IPS-18c (cell line): ENCODE data around the gene PPFIA2.

Source experiments
- H3K4me3 ChIP-seq: 2 replicates; pipeline ENCODE4 v1.7.0; 2013; ENCODE audit warnings: low read depth, mild to moderate bottlenecking, low read length, moderate library complexity; ENCODE audit not compliant: insufficient read depth
- H3K9me3 ChIP-seq: one replicate; pipeline ENCODE4 v1.6.1; 2013; ENCODE audit warnings: mild to moderate bottlenecking, low read length, moderate library complexity; ENCODE audit not compliant: control insufficient read depth, insufficient read depth

Gene PPFIA2

DNA sequence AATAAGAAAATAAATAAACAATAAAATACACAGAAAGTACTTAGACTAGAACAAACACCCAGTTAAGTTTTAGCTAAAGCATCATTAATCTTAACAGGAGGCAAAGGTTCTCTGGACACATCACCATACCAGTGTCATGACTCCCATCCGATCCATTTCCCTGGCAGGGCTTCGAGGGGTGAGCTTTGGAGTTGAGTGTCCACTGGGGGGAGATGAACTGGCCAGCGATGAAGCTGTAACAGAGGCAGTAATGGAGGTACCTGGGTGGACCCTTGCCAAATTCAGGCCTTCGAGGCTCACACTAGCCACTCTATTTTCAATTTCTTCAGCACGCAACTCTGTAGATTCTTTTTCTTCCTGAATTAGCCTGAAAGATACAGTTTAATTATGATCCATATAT is 411.7 kb downstream of the PPFIA2 start:
- no peak overlapping the region for H3K4me3 ChIP-seq
- no peaks in the 10 kb centered on the region for H3K9me3 ChIP-seq

DNA sequence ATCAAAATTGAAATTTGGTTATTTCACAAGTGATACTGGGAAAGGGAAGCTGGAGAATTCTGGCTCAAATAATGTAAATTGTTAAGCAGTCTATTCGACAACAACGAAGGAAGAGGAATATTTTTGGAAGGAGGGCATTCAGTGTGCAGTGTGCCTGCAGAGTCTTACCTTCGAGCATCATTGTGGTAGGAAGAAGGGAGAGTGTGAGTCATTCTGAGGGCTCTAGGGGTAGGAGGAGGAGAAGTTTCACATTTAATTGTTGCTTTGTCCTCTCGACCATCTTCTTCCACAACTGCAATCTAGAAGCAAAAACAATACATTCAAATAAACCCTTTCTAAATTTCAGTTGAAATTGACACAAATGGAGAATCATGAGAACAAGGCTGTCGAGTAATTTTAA is 418.2 kb downstream of the PPFIA2 start:
- H3K4me3 ChIP-seq = no peak overlapping the region

DNA sequence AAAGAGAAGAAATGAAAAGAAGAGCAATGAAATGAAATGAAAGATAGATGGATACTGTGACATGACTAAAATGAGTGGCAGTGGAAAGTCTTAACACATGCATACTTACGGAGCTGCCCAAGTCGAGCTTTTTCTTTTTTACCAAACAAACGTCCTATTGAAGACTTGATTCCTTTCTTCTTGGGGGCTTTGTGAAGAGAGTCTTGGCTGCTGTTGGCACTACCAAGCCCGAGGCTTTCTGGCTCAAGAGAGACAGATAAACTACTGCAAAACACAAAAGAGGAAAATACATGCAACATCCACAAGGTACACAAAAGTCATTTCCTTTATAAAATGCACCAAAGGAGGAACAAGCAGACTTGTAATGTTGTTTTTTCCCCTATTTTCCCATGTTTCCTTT is 420.1 kb downstream of the PPFIA2 start:
- Histone ChIP-seq H3K4me3 (no peak overlapping the region), H3K9me3 (no peaks in the 10 kb centered on the region)

More for the DNA sequence above, 418.2 kb downstream of the PPFIA2 start:
- no peaks in the 10 kb centered on the region for H3K9me3 ChIP-seq

DNA sequence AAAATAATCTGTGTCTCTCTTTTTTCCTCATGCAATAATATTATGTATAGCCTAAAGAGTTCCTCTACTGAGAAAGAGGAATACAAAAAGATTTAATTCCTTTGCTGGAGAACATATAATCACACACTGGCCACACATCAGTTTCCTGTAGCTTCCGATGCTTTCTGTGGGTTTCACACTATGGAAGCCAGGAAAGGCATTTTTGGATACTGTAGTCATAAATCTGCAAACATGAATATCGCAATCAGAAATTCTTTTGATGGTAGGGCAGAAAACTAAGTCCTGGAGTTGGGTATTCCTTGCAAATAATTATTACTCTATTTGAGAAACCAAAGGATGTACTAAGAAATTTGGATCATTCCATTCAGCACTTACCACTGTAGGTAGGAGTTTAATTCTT is 421.3 kb downstream of the PPFIA2 start:
- Histone ChIP-seq H3K4me3 (no peak overlapping the region), H3K9me3 (no peaks in the 10 kb centered on the region)

DNA sequence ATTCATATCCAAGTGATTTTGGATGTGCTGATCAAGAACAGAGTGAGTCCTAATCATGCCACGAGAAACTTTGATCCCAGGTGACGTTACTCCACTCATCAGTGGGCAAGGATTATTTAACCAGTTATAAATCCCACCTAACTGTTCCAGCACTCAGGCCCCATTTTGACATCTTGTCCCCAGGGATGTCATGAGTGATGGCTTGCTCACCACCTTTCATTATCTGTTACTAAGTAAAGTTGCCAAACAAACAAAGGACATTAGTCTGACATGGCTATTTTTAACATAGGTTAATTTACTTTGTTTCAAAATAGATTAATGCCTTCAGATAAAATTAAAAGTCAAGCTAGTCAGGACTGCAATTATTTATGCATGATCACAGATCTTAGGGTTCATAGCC is 425.3 kb downstream of the PPFIA2 start:
- Histone ChIP-seq H3K4me3 (no peak overlapping the region), H3K9me3 (no peaks in the 10 kb centered on the region)

DNA sequence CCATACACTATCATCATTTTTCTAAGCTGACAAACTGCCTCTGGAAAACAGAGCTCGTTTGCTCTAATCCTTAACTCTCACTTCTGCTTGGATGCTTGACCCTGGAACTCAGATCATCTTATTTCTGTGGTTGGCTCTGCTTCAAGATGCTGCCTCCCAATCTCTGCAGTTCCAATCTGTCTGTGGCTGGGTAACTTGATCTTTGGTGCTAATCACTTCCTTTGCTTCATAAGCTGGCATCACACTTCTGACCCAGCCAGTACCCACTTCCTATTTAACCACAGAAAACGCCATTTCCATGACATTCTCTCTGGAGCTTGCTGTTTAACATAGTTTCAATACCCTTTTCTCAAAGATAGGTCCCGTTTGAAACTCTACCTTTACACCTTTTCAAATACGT is 427.1 kb downstream of the PPFIA2 start:
- no peaks in the 10 kb centered on the region for H3K9me3 ChIP-seq
- no peak overlapping the region for H3K4me3 ChIP-seq

DNA sequence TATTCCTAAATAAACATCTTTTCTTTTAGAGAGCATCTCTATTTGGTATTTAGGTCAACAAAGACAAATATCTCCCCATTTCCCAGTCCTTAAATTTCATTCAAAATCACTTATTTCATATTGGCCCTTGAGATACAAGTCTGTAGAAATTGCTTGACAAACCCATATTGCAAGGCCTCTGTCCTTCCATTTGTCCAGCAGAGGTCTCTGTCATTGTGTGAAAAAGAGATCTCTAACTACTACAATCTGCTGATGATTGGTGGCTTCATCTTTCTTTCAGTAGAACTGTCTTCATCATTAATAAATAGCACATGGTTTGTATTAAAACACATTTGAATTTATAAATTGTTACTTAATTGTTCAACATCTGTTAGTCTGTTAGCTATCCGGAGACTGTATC is 428.7 kb downstream of the PPFIA2 start:
- Histone ChIP-seq H3K4me3 (no peak overlapping the region), H3K9me3 (no peaks in the 10 kb centered on the region)

DNA sequence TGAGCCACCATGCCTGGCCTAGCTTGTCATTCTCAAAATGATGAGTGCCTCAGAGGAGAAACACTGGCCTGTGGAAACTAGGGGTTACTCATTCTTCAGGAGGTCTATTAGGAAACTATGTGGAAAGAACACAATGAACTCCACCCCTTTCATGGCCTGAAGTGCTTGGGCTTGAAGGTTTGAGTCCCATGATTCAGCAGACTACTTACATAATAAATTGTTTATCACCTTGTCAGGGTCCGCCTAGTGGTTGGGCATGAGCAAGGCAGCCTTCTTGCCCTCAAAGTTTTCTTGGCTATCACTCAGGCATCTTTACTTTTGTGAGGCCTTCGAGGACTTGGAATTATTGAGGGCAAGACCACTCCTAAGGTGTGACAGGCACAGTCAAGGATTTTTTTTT is 430.1 kb downstream of the PPFIA2 start:
- Histone ChIP-seq H3K4me3 (no peak overlapping the region), H3K9me3 (no peaks in the 10 kb centered on the region)

DNA sequence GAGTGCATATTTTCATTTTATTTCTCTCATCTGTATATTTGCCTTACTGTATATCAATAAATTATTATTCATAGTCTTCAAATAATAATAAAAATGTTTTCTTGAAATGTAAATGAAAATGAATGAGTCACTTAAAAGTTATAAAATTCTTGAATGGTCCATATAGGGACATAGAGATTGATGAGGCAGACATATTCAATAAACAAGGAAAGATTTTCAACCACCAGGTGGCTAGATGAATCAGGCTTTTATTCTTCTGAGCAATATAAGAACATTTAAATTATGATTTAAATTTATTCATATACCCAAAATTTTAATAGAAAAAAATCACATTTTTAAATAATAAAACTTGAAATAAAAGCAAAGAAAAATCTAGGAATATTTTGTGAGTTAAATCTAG is 431.7 kb downstream of the PPFIA2 start:
- Histone ChIP-seq H3K9me3 (no peaks in the 10 kb centered on the region), H3K4me3 (no peak overlapping the region)

DNA sequence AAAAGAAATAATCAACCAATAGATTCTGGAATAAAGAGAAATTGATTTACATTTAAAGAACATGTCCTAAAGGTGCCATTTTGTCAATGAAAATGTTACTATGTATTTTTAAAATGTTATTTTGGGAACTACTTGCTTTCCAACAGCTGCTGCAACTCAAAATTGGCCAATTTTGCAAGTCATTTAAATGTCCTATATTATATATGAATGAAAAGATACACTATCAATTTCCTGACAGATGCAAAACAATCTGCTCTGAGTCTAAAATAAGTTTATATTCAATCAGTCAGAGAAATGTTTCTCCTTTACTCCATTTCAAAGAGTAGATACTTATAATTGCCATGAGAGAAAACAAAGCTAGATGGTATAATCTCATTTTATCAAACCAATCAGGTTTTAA is 434.1 kb downstream of the PPFIA2 start:
- Histone ChIP-seq H3K9me3 (no peaks in the 10 kb centered on the region), H3K4me3 (no peak overlapping the region)

DNA sequence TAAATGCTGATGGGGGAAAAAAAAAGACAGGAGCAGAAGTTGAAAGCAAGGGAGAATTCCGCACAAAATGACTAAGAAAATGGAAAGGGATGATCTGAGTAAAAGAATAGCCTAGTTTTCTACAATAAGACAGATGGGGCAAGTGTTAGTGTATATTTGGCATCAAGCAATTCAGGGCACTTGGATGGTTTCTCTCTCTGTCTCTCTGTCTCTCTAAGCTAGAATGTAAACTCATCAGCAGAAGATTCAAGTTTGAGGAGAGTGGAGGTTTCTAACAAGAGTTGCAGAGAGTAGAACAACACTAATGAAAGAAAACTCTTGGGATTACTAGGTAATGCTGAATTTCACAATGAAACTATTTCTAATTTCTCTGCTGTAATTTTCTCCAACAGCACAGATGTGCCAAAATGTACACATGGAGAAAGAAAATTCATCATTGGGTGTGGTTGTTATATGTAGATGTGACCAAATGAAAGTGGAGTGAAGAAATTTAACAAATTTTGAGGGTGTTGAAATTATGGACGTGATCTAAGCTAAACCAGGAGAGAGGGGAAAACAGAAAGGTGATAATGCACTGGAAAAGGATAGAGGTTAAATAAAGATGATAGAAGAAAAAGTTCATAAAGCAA is 444.1 kb downstream of the PPFIA2 start:
- no peak overlapping the region for H3K4me3 ChIP-seq
- no peaks in the 10 kb centered on the region for H3K9me3 ChIP-seq

DNA sequence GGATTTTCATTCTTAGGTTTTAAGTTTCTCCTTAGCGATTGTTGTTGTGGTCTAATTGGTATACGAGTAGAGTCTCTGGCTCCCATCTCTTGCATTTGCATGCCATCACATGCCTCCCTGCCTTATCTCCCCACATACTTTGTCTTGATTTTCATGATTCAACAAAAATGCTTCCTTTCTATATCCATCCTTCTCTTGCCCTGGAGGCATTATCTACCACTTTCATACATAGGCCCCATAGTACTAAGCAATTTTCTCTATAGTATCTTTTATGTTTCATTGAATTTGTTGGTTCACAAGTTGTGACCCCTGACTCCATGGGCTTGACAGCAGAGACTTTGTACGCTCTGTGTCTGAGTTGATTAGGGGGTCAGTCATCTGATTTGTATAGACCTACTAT is 455.2 kb downstream of the PPFIA2 start:
- no peak overlapping the region for H3K4me3 ChIP-seq

DNA sequence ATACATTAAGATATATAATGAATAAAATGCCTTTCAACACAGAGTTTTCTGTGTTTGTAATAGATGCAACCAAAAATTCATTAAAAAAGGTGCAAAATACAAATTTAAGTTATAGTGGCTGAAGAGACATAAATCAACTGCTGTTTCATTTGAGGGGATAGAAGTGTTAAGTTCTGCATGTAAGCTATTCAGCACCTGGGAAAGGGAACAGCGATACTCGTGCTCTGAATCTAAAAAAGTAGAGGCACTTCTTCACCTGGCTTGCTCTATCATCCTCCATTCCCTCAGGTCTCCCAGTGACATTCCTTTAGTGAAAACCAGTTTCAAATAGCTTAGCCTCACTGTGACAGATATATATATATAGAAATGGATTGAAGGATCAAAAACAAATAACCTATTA is 458.7 kb downstream of the PPFIA2 start:
- Histone ChIP-seq H3K4me3 (no peak overlapping the region), H3K9me3 (no peaks in the 10 kb centered on the region)

More for the DNA sequence above, 455.2 kb downstream of the PPFIA2 start:
- H3K9me3 ChIP-seq = no peaks in the 10 kb centered on the region

DNA sequence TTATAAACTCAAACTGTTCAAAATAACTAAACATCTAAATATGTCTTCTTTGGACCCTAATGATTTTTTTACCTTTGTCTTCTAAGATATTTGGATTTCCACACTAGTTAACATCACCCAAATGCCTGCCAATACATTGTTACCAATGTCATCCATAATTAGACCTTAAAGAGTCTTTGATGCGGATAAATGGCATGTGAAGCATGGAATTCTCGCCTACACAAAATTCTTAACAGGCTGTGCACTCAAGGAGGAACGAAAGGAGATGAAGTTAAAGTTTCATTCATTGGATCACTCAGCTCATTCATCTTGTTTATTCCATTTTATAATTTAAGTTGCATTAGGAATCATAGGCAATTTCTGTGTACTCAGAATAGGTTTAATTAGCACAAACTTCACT is 461.5 kb downstream of the PPFIA2 start:
- Histone ChIP-seq H3K9me3 (no peaks in the 10 kb centered on the region), H3K4me3 (no peak overlapping the region)

DNA sequence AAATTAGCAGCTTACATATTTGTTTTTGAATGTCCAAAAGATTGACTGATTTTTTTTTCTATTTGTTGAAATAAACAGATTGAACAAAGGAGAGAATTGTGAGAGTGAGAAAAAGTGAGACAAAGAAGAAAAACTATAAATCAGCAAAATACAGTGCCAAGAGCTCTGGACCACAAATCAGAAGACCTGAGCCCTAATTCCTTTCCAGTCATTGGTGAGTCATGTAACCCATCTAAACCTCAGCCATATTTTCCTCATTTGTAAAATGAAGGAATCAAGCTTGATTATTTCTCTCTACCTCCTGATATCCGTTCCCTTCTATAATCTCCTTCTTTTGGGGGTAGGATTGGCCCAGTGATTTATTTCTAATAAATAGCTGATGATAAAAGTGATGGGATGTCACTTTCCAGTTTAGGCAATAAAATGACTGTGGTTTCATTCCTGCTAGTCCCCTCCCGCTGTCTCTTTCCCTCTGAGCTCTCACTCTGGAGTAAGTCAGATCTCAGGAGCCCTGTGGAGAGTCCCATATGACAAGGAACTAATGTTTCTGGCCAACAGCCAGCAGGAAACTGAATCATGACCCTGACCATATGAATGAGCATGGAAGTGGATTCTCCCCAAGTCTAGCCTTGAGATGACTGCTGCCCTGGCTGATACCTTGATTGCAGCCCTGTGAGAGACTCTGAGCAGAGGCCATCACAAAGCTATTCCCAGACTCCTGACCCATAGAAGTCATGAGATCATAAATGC is 462.4 kb downstream of the PPFIA2 start:
- H3K4me3 ChIP-seq = no peak overlapping the region
- no peaks in the 10 kb centered on the region for H3K9me3 ChIP-seq

DNA sequence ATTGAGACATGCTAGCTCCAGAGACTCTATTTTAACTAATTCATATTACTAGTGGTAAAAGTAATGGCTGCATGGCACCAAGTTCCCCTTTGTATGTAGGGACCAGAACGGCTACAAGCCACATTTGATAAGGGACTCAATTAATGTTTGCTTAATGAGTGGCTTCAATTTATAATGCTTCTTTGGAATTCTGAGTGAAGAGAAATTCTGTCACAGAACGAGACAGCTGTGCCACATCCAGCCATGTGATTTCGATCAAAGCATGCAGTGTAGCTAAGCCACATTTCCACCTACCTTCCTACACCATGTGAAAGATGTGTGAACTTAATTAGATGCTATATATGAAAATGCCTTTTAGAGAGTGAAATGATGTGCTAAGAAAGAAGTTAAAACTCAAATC is 463.9 kb downstream of the PPFIA2 start:
- H3K9me3 ChIP-seq = no peaks in the 10 kb centered on the region

DNA sequence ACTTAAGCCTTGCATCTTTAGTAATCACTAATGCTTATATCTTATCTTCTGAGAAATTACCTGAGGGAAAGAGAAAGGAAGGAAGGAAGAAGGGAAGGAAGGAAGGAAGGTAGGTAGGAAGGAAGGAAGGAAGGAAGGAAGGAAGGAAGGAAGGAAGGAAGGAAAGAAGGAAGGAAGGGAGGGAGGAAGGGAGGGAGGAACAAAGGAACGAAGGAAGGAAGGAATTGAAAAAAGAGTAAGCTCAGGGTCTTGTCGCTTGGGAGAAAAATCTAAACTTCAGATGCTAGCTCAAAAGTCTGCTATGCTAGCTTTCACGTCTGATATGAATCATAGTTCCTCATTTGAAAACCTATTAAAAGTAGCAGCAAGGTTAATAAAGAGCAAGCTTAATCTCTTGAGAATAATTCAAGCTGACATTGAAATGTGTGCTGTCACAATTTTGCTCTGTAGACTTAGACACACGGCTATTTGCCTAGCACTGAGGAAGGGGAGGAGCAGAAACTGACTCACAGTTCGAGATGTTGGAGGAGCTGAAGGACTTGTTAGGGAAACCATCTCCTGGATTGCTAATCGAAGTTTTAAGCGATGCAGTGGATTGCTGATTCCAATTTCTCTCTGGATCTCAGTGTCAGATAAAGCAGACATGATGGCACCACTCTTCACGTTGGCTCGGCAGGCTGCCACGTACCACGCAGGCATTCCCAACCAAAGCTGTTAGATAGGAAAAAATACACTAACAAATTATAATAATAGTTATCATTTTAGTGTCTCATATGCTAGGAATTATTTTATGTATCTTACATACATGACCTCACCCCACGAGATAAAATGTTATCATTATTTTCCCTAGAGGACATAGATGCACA is 464.6 kb downstream of the PPFIA2 start:
- Histone ChIP-seq H3K4me3 (no peak overlapping the region), H3K9me3 (no peaks in the 10 kb centered on the region)

More for the DNA sequence above, 463.9 kb downstream of the PPFIA2 start:
- H3K4me3 ChIP-seq = no peak overlapping the region

DNA sequence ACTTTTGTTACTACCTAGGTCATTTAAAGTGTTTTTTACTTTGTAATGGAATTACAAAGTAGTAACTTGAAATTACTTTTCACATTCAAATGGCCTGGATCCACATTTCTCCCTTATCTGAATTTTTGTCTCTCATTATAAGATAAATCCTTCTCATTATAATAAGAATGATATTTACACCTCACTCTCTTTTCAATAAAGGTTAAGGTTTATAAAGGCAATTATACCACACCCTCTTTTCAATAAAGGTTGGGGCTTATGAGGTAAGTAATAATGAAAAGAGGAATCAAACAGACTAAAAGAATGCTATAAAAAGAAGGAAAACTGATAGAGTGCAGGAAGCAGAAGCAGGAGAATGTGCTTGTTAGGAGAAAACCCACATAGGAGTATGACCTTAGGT is 470.5 kb downstream of the PPFIA2 start:
- Histone ChIP-seq H3K9me3 (no peaks in the 10 kb centered on the region), H3K4me3 (no peak overlapping the region)
